PC-9 (cell line): Measurements from ENCODE around the gene MYO3B.
"Not testable (repeated sequence)": the region's sequence is repeated elsewhere in the genome, so short reads cannot be mapped to it uniquely, and the experiment has no call there.

Experiments
- CTCF ChIP-seq: fragments of 200-600 bp; sonication (generic); conservative IDR thresholded peaks from 2 replicates; pipeline ENCODE4 v1.6.1; 2017; ENCODE audit warnings: mixed run types, antibody characterized with exemption, mild to moderate bottlenecking, moderate library complexity
- EZH2 ChIP-seq: fragments of 200-600 bp; sonication (generic); IDR thresholded peaks from 2 replicates; pipeline ENCODE4 v1.8.0; 2017; ENCODE audit warnings: antibody characterized with exemption, low read depth

- not testable (repeated sequence) for TF ChIP-seq CTCF, EZH2
These were observed 35.3 kb downstream of the MYO3B start for GRCh38 chr2:170213281-170213625.
